Measurements from ENCODE around the gene PLA2G2C.

DNA sequence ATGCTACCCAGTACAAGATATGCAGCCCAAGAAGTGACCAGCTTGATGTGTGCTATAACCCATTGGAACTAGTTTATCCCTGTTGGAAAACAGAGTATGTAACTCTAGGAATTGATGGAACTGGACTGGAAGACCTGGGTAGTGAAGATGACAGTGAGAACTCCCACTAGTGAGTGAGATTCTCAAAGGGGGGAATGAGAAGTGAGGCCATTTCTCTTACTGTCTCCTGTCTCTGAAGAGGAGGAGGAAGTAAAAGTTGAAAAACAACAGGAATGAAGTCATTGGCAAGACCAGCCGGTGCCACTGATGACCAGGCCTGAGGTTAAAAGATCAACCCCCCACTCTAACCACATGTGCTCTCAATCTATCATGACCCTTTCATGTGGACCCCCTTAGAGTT, 26.3 kb downstream of the PLA2G2C start:
- TF ChIP-seq GATA2 (IDR thresholded peaks at IDR 0.05; ENCODE audit: low read depth, low read length) (no peak), GATA3 (IDR thresholded peaks at IDR 0.05; ENCODE audit: low read depth, low read length) (no peak)

Data from SH-SY5Y (cell line).